NCI-H1092 treated with DMSO at 0.1 percent for 48 hours (cell line): ENCODE results near the gene THY1.

Experiments
- DNase-seq: peaks from one replicate; lab custom pipeline; 2025; lab: John Stamatoyannopoulos, UW

THY1 gene

GRCh38 chr11:119382101-119382500, 40.9 kb downstream of the THY1 start:
- no peak for DNase-seq

GRCh38 chr11:119381181-119381988, 41.6 kb downstream of the THY1 start, which contains the start of gene USP2:
Gene USP2 (minus strand): TSS chr11:119381690. CDS start chr11:119373480, 8,210 bp downstream.
- peak; percentile 97 for DNase-seq

- no peak for DNase-seq
These were observed 42.2 kb downstream of the THY1 start for GRCh38 chr11:119380827-119381180.

- no peak for DNase-seq
These were observed 42.7 kb downstream of the THY1 start for GRCh38 chr11:119380160-119380826.

GRCh38 chr11:119378851-119379465, 44.0 kb downstream of the THY1 start:
- DNase-seq, result no peak

- DNase-seq, result no peak
These were observed 44.9 kb downstream of the THY1 start for GRCh38 chr11:119377961-119378667.

- no peak for DNase-seq
These were observed 45.7 kb downstream of the THY1 start for GRCh38 chr11:119377112-119377901.

- no peak for DNase-seq
These were observed 46.6 kb downstream of the THY1 start for GRCh38 chr11:119376197-119376847.

GRCh38 chr11:119375337-119376196, 47.4 kb downstream of the THY1 start:
- DNase-seq, result no peak

- no peak for DNase-seq
These were observed 48.2 kb downstream of the THY1 start for GRCh38 chr11:119374632-119375336.

GRCh38 chr11:119373921-119374631, 48.9 kb downstream of the THY1 start:
- DNase-seq, result peak; percentile 82

- no peak for DNase-seq
These were observed 49.7 kb downstream of the THY1 start for GRCh38 chr11:119373059-119373920.

- no peak for DNase-seq
These were observed 50.5 kb downstream of the THY1 start for GRCh38 chr11:119372260-119373058.

- DNase-seq, result peak; percentile 75
These were observed 51.2 kb downstream of the THY1 start for GRCh38 chr11:119371778-119372182.

GRCh38 chr11:119371067-119371601, 51.8 kb downstream of the THY1 start:
- DNase-seq, result no peak

GRCh38 chr11:119370486-119371046, 52.4 kb downstream of the THY1 start:
- no peak for DNase-seq
